HG03442 (cell line): Measurements from ENCODE around the gene SPATA13.

Source experiments
- ATAC-seq: cut with Tn5 transposase; IDR thresholded peaks from one replicate; pipeline ENCODE4 v1.9.1; 2021; ENCODE audit warnings: mild to moderate bottlenecking, moderate library complexity; ENCODE audit not compliant: unreplicated experiment

SPATA13 gene

GRCh38 chr13:24165746-24166145 lies 5.2 kb downstream of the SPATA13 start:
- ATAC-seq = no peak

GRCh38 chr13:24166561-24166960 lies 6.0 kb downstream of the SPATA13 start:
- no peak for ATAC-seq

- ATAC-seq = no peak
Measured at GRCh38 chr13:24167666-24168391, 7.3 kb downstream of the SPATA13 start.

GRCh38 chr13:24168392-24168750 lies 7.9 kb downstream of the SPATA13 start:
- ATAC-seq = no peak

- ATAC-seq = no peak
Measured at GRCh38 chr13:24168979-24169378, 8.5 kb downstream of the SPATA13 start.

- no peak for ATAC-seq
Measured at GRCh38 chr13:24172071-24172470, 11.6 kb downstream of the SPATA13 start.

- ATAC-seq = no peak
Measured at GRCh38 chr13:24173795-24174194, 13.3 kb downstream of the SPATA13 start.

DNA sequence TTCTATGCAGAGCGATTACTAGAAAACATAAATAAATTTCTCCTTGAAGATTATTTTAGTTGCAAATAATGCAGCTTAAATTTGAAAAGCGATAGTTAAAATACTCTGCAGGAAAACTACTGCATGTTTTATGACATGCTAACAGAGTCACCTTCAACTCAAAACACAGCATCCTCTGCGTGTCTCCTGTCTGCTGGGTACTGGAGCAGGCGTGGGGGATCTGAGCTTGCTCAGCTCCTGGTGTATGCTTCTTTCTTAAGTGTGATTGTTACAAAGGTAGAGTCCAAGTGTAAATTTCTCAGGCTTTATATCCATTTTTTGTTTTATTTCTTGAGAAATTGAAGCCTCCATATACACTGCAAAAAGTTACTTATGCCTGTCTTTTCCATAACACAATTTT lies 15.3 kb downstream of the SPATA13 start:
- no peak for ATAC-seq

- no peak for ATAC-seq
Measured at GRCh38 chr13:24176351-24177101, 16.0 kb downstream of the SPATA13 start.

- no peak for ATAC-seq
Measured at GRCh38 chr13:24178847-24179485, 18.4 kb downstream of the SPATA13 start.

DNA sequence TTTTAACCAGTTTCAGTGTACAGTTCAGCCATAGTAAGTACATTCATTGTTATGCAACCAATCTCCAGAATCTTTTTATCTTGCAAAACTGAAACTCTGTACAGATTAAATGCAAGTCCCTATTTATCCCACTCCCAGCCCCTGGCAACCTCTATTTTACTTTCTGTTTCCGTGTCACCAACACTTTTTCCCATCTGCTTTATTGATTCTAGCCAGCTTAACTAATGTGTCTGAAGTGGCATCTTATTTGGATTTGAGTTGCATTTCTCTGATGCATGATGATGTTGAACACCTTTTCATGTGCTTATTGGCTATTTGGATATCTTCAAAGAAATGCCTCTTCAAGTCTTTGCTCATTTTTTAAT lies 18.9 kb downstream of the SPATA13 start:
- ATAC-seq = no peak

DNA sequence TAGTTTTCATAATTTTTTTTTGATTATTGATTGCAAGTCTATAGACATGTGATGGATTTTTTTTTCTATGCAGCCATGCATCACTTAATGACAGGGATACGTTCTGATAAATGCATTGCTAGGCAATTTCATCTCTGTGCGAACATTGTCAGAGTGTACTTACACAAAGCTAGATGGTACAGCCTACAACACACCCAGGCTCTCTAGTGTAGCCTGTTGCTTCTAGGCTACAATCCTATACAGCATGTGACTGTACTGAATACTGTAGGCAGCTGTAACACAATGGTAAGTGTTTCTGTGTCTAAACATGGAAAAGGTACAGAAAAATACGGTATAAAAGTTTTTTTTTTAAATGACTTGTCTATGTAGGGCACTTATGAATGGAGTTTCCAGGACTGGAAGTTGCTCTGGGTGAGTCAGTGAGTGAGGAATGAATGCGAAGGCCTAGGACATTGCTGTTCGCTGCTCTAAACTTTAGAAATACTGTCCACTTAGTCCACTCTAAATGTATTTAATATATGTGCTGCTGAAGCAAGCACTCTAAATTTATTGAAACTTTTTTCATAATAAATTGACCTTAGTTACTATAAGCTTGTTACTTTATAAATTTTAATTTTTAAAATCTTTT lies 20.3 kb downstream of the SPATA13 start:
- no peak for ATAC-seq

DNA sequence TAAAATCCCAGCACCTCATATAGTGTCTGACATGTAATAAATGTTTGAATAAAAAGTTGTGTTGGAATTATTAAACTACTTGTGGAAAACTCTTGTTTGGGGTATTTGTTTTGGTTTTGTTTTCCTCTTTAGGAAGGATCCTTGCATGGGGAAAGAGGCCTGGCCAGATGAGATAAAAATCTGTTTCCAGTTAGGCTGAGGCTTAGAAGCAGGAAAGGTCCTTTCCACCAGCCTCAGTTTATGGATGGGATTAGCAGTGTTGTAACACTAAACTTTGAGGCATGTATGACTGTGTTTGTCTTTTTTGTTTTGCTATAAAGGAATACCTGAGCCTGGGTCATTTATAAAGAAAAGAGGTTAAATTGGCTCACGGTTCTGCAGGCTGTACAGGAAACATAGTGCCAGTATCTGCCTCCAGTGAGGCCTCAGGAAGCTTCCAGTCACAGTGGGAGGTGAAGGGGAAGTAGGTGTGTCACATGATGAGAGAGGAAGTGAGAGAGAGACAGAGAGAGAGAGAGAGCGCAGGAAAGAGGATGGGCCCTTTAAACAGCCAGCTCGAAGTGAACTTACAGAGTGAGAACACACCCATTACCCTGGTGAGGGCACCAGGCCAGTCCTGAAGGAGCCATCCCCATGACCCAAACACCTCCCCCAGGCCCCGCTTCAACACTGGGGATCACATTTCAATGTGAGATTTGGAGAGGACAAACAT lies 21.6 kb downstream of the SPATA13 start:
- ATAC-seq = no peak

DNA sequence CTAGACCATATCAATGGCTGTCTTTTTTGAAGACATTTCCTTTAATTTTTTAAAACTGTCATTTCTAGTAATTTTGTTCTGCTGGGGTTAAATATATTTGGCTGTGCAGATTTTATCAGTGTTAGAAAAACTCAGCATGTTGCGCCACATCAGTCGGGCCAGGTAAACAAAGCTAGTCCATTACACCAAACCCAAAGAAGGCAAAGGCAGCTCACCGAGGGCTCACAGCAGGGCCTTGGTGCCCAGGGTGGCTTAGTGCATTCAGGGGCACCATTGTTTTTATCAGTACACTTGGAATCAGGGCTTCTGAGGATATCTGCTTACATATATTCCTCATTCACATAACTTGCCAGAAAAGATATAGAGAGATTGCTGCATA lies 22.2 kb downstream of the SPATA13 start:
- no peak for ATAC-seq

- ATAC-seq = no peak
Measured at GRCh38 chr13:24183741-24184182, 23.2 kb downstream of the SPATA13 start.

DNA sequence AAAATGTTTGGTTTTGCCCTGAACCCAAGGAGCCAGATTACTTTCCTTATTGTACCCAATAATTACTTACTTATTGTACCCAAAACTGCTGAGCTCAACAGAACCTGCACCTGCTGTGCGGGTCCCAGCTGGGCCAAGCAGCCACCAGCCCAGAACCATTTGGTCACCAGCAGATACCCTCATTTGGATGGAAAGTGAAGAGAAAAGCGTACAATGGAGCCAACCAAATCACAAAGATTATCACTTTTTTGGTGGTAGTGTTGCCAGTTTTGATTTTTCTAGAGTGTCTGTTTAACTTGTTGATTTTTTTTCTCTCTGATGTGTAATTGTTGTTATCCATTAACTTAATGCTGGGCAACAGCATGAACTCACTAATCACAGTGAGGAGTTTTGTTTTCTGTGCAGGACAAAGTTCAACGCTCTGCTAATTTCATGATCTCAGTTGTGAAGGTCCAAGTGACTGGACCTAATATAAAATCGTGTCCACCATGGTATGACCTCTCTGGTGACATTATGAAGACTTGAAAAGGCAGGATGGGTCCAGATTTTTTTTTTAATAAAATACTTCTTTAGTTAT lies 23.8 kb downstream of the SPATA13 start:
- ATAC-seq = no peak

GRCh38 chr13:24184882-24185281 lies 24.4 kb downstream of the SPATA13 start:
- ATAC-seq = no peak

GRCh38 chr13:24185591-24186232 lies 25.2 kb downstream of the SPATA13 start:
- ATAC-seq = no peak

DNA sequence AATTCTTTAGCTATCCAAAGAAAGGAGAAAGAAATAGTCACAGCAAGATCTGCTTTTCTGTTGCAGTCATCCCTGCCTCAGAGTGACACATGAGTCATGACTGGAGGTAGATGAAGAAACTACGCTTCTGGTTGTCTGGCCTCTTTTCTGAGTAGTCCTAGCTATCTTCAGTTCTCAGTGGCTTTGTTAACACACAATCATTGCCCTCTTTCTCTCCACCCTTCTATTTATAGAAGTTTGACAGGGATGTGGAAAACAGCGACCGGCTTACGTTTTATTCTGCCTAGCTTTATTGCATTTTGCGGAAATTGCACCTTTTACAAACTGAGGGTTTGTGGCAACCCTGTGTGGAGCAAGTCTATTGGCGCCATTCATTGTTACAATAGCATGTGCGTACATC lies 26.7 kb downstream of the SPATA13 start:
- no peak for ATAC-seq
